Measurements from ENCODE around the gene ARRDC2.

- TF ChIP-seq CTCF (IDR thresholded peaks at IDR 0.05) (no peak), POLR2A (IDR thresholded peaks at IDR 0.05) (no peak)
Observed at GRCh38 chr19:17968362-17968761, 39.6 kb upstream of the ARRDC2 start.
